Cardiac fibroblast (primary cell): ENCODE results near the gene STMP1.

Experiments used
- DNase-seq, 2 donors: peaks; one replicate each; pipeline versions ENCODE4 v3.0.0 to v3.0.0-alpha.2; 2010; ENCODE audit warnings: low read depth in 2 of 2
- H3K4me3 ChIP-seq, 2 donors: replicated peaks in 1 of 2; 1 replicate in 1 of 2; 2 replicates in 1 of 2; pipeline ENCODE4 v1.5.1; 2011; ENCODE audit warnings: low read depth in 2 of 2, low read length in 2 of 2, mild to moderate bottlenecking in 2 of 2, moderate library complexity in 1 of 2
- TF ChIP-seq, protein P1 (sequence below): IDR thresholded peaks from one replicate; pipeline ENCODE4 v1.5.1; 2011; ENCODE audit warnings: low read depth, mild to moderate bottlenecking, low read length, inconsistent platforms

Gene STMP1

GRCh38 chr7:135707570-135707966 is 45.3 kb downstream of the STMP1 start:
- DNase-seq = no peak
- no peak overlapping the region for H3K4me3 ChIP-seq
- TF ChIP-seq, protein P1, sequence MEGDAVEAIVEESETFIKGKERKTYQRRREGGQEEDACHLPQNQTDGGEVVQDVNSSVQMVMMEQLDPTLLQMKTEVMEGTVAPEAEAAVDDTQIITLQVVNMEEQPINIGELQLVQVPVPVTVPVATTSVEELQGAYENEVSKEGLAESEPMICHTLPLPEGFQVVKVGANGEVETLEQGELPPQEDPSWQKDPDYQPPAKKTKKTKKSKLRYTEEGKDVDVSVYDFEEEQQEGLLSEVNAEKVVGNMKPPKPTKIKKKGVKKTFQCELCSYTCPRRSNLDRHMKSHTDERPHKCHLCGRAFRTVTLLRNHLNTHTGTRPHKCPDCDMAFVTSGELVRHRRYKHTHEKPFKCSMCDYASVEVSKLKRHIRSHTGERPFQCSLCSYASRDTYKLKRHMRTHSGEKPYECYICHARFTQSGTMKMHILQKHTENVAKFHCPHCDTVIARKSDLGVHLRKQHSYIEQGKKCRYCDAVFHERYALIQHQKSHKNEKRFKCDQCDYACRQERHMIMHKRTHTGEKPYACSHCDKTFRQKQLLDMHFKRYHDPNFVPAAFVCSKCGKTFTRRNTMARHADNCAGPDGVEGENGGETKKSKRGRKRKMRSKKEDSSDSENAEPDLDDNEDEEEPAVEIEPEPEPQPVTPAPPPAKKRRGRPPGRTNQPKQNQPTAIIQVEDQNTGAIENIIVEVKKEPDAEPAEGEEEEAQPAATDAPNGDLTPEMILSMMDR = no peak

- TF ChIP-seq, protein P1 = no peak
- no peak overlapping the region for H3K4me3 ChIP-seq
- DNase-seq = no peak
These were observed 45.7 kb downstream of the STMP1 start for GRCh38 chr7:135708041-135708440.

DNA sequence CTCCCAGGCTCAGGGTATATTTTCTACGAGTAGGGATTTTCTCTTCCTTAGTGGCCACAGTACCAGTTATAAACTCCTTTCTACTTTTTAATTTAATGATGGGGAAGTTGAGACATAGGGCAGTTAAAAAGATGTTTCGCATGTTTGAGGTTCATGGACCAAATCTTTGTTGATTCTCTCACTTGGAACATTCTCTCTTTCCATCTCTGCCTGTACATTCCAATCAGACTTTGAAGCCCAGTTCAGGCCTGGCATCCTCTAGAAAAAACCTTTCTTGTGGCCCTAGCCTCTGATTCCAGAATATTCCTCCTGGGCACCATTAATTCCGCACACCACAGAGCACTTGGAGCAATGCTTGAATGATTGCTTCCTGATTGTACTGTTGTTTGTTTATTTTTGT is 47.2 kb downstream of the STMP1 start:
- TF ChIP-seq, protein P1 = no peak
- DNase-seq = no peak
- no peak overlapping the region for H3K4me3 ChIP-seq

GRCh38 chr7:135710417-135711138 is 48.3 kb downstream of the STMP1 start:
- H3K4me3 ChIP-seq = no peak overlapping the region
- TF ChIP-seq, protein P1 = peak; percentile 51
- DNase-seq = peak in 1 of 2 donors; percentile 26

- H3K4me3 ChIP-seq = no peak overlapping the region
- DNase-seq = no peak
These were observed 48.8 kb downstream of the STMP1 start for GRCh38 chr7:135711139-135711469.

DNA sequence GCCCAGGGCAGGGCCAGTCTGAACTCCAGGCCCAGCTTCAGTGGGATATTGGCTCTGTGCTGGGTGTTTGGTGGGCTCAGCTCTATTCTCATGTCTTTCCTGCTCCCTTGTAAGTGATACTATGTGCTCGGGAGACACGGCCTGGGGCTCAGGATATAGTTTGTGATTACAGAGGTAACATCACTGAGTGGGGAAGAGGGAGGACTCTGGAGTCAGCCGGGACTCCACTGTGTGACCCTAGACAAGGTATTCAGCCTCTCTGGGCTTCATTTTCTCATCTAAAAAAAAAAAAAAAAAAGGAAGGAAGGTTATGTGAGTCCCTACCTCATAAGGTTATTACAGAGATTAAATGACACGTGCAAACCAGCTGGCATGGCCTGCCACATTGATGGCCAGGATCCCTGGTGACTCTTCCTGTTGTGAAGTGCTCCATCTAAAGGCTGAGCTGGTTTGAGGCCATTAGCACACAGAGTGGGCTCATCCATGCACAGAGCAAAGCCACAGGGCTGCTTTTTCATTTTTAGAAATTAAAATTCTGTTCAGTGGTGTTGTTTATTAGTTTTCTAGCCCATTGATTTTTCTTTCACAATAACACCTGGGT is 50.0 kb downstream of the STMP1 start:
- DNase-seq = peak in 1 of 2 donors; percentile 48
- TF ChIP-seq, protein P1 = no peak
- H3K4me3 ChIP-seq = no peak overlapping the region

More at GRCh38 chr7:135711139-135711469, 48.8 kb downstream of the STMP1 start:
- TF ChIP-seq, protein P1 = no peak
